ENCODE measurements around the gene NRXN2.

- TF ChIP-seq TCF12 (IDR thresholded peaks at IDR 0.05) = no peak
- no peak for TF ChIP-seq RAD21 (IDR thresholded peaks at IDR 0.05; ENCODE audit: low read length)
- TF ChIP-seq EP300 (IDR thresholded peaks at IDR 0.05; ENCODE audit: borderline replicate concordance in 1 of 2, low read depth in 1 of 2, low read length in 1 of 2) = no peak
- no peak for TF ChIP-seq RXRA (IDR thresholded peaks at IDR 0.05; ENCODE audit: borderline replicate concordance, low read depth)
- no peak for TF ChIP-seq CTCF (IDR thresholded peaks at IDR 0.05)
Measured at GRCh38 chr11:64590763-64591221, 132.2 kb downstream of the NRXN2 start, which contains the start of gene SLC22A12.
